Measurements from ENCODE around the gene SPAG16.

The SPAG16 gene

DNA sequence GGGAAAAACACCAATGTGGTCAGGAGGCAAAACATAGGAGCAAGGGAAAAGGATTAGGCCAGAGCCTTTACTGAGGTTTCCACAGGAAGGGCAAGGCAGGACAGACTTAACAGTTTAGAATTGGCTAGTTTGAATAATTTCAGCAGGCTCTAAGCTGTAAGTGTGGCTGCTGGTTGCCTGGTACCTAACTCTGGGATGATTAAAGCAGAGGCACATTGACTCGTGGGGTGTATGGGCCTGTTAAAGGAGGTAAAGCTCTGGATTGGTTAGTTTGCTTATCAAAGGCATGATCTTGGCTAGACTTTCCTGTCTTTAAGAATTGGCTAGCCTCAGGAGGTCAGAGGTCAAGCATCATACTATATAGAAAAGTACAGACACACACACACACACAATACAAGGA, 132.6 kb downstream of the SPAG16 start:
- TF ChIP-seq, protein P1, sequence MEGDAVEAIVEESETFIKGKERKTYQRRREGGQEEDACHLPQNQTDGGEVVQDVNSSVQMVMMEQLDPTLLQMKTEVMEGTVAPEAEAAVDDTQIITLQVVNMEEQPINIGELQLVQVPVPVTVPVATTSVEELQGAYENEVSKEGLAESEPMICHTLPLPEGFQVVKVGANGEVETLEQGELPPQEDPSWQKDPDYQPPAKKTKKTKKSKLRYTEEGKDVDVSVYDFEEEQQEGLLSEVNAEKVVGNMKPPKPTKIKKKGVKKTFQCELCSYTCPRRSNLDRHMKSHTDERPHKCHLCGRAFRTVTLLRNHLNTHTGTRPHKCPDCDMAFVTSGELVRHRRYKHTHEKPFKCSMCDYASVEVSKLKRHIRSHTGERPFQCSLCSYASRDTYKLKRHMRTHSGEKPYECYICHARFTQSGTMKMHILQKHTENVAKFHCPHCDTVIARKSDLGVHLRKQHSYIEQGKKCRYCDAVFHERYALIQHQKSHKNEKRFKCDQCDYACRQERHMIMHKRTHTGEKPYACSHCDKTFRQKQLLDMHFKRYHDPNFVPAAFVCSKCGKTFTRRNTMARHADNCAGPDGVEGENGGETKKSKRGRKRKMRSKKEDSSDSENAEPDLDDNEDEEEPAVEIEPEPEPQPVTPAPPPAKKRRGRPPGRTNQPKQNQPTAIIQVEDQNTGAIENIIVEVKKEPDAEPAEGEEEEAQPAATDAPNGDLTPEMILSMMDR (conservative IDR thresholded peaks at IDR 0.05; ENCODE audit: control insufficient read depth, insufficient read depth, low read depth, low read length) = no peak
- H3K4me3 ChIP-seq (ENCODE audit: control insufficient read depth, low read depth, low read length) = no peak overlapping the region
- no peak for DNase-seq (ENCODE audit: low read depth)

DNA sequence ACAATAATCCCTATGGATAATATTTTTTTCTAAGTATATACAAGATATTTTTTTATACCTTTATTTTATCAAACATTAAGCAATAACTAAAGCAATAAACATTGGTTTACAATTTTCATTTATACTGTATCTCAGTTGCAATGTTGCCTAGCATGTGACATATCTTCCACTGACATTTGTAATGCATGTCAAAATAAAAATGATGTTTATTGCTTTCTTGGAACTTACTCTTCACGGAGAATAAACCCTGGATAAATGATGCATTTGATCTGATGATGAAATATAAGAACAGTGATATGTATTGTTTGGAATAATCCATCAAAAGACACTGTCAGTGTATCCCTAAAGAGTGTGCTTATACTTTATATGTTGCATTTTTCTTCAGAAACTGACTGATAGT, 135.7 kb downstream of the SPAG16 start:
- TF ChIP-seq, protein P1 (conservative IDR thresholded peaks at IDR 0.05; ENCODE audit: control insufficient read depth, insufficient read depth, low read depth, low read length) = no peak
- no peak for DNase-seq (ENCODE audit: low read depth)
- no peak overlapping the region for H3K4me3 ChIP-seq (ENCODE audit: control insufficient read depth, low read depth, low read length)

DNA sequence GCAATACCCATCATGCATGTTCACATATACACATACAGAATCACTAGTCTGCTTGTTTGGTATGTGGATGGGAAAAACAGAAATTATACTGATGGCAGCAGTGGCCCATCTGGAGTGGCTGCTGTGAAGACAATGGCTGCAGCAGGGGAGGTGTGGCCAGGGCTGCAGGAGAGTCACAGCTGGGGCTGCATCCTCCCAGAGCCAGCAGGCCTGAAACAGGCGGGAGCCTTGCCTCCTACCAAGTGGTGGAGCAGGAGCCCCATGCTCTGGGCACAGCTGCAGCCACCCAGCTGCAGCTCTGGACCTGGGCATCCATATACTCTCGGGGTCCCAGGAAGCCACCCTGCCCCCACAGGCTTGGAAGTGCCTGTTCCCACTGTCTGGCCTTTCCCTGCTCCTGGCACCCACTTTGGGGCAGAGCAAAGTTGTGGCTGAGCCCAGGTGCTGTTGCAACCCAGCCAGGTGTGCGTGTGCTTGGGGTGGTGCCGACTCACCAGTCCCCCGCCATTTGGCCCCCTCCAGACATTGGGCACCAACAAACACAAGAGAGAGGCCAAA, 136.6 kb downstream of the SPAG16 start:
- TF ChIP-seq, protein P1 (conservative IDR thresholded peaks at IDR 0.05; ENCODE audit: control insufficient read depth, insufficient read depth, low read depth, low read length) = no peak

DNA sequence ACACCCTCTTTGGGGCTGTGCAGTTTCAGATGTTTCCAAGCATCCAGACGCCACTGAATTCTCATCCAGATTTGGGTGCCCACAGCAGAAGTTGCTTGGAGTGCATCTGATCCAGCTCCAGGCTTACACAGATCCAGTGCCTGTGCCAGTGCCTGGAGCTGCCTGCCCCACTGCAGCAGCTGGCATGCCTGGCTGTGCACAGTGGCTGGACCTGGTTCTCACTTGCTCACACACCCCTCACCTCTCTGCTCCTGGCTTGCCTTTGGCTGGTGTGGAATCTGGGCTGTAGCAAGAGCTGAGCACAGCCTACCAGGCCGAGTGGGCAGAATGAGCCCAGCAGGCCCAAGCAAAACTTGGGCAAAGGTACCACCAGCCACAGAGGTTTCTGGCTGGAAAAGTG, 137.9 kb downstream of the SPAG16 start:
- H3K4me3 ChIP-seq (ENCODE audit: control insufficient read depth, low read depth, low read length) = no peak overlapping the region
- no peak for DNase-seq (ENCODE audit: low read depth)
- TF ChIP-seq, protein P1 (conservative IDR thresholded peaks at IDR 0.05; ENCODE audit: control insufficient read depth, insufficient read depth, low read depth, low read length) = no peak

More for the DNA sequence above, 136.6 kb downstream of the SPAG16 start:
- H3K4me3 ChIP-seq (ENCODE audit: control insufficient read depth, low read depth, low read length) = no peak overlapping the region
- no peak for DNase-seq (ENCODE audit: low read depth)

DNA sequence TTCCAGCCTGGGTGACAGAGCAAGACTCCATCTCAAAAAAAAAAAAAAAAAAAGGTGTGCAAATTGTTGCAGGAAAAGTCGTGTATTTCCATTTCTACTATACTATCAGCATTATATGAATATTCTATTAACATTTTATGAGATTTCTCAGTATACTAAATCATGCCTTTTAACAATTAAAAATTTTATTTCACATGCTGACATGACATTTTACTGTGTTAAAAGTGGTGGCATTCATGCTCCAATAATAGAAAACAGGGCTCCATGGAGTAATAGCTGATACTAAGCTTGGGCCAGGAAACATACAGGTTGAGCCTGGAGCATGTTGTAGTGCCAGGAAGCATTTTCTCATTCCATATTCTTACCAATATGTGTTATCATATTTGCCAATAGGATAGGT, 141.4 kb downstream of the SPAG16 start:
- no peak for DNase-seq (ENCODE audit: low read depth)
- no peak overlapping the region for H3K4me3 ChIP-seq (ENCODE audit: control insufficient read depth, low read depth, low read length)
- TF ChIP-seq, protein P1 (conservative IDR thresholded peaks at IDR 0.05; ENCODE audit: control insufficient read depth, insufficient read depth, low read depth, low read length) = no peak

DNA sequence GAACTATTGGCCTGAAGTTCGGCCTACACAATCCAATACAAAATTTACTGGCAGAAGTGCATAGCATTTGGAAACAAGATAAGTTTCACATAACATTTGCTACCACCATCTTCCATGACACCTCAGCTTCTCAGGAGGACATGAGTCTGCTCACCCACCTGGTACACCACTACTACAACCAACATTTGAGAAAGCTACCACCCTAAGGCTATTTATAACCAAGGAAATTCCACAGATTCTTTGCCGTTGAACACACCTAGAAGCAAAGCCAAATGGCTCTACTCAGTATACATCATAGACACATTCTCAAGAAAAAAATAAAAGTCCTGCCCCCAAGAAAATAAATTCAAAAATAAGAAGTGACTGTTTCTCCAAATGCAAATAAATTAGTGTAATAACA, 145.3 kb downstream of the SPAG16 start:
- TF ChIP-seq, protein P1 (conservative IDR thresholded peaks at IDR 0.05; ENCODE audit: control insufficient read depth, insufficient read depth, low read depth, low read length) = no peak
- DNase-seq (ENCODE audit: low read depth) = no peak
- no peak overlapping the region for H3K4me3 ChIP-seq (ENCODE audit: control insufficient read depth, low read depth, low read length)

DNA sequence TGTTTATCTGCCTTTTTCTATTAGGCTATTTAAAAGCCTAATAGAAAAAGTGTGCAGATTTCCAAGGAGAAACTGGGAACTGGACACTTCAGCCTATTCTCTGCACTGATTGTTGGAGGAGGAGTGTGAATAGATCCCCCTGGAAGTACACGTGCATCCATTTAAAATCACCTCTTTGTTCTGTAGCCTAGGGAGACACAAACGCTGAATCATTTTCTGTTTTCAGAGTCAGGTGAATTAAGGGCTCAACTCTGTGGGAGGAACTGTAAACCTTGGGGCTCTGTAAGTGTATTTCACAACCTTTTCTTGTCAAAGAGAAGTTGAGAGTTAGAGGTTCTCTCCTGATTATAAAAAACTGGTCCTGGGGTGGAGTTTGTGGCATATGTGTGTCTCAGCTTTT, 159.7 kb downstream of the SPAG16 start:
- no peak overlapping the region for H3K4me3 ChIP-seq (ENCODE audit: control insufficient read depth, low read depth, low read length)
- DNase-seq (ENCODE audit: low read depth) = no peak
- TF ChIP-seq, protein P1 (conservative IDR thresholded peaks at IDR 0.05; ENCODE audit: control insufficient read depth, insufficient read depth, low read depth, low read length) = no peak
